Esophagus muscularis mucosa (tissue), 4 donors: ENCODE data around the gene SLC22A2.

ENCODE experiments used
- CTCF ChIP-seq, 3 experiments: fragments of 200-600 bp in 2 of 3; fragments of 450-650 bp in 1 of 3; sonication (generic) in 2 of 3; IDR thresholded peaks; one replicate each; pipeline ENCODE4 v1.5.1; 2017 to 2019; ENCODE audit warnings: antibody characterized with exemption in 3 of 3, mild to moderate bottlenecking in 2 of 3, moderate library complexity in 1 of 3
- EP300 ChIP-seq: sonication (generic); formaldehyde crosslinking; IDR thresholded peaks from one replicate; pipeline ENCODE4 v1.6.1; 2017; ENCODE audit warnings: antibody characterized with exemption
- POLR2A ChIP-seq: fragments of 450-650 bp; IDR thresholded peaks from one replicate; pipeline ENCODE4 v1.6.1; 2017; ENCODE audit warnings: antibody characterized with exemption, moderate library complexity, mild to moderate bottlenecking, low read depth
- POLR2AphosphoS5 ChIP-seq, 2 donors: sonication (generic); formaldehyde crosslinking; IDR thresholded peaks; one replicate each; pipeline ENCODE4 v1.6.1; 2017; ENCODE audit warnings: antibody characterized with exemption in 2 of 2

- TF ChIP-seq POLR2AphosphoS5 (IDR thresholded peaks at IDR 0.05) (no peak), CTCF (IDR thresholded peaks at IDR 0.05) (no peak), POLR2A (no peak), EP300 (no peak)
Measured at GRCh38 chr6:160305926-160306713, 47.5 kb upstream of the SLC22A2 start.
